SJSA1 (cell line): ENCODE measurements around the gene AFF3. TPM values are rescaled to one million over a fixed set of nuclear protein-coding genes. Genes with fewer than 3 reads are reported as not detected.
"Not testable (repeated sequence)": the region's sequence is repeated elsewhere in the genome, so short reads cannot be mapped to it uniquely, and the experiment has no call there.

Experiments used
- DNase-seq, 2 experiments: peaks; one replicate each; pipeline ENCODE4 v3.0.0-alpha.2; 2015 to 2020; ENCODE audit warnings: low spot score in 2 of 2, low read depth in 1 of 2
- H3K27ac ChIP-seq: fragments of 250-450 bp; sonication (Bioruptor Pico); 2 replicates; pipeline ENCODE4 v1.5.1; 2020; ENCODE audit warnings: mild to moderate bottlenecking, moderate library complexity
- H3K27me3 ChIP-seq: fragments of 250-450 bp; sonication (Bioruptor Pico); replicated peaks from 2 replicates; pipeline ENCODE4 v1.5.1; 2020; ENCODE audit warnings: mild to moderate bottlenecking, moderate library complexity
- H3K36me3 ChIP-seq: fragments of 250-450 bp; sonication (Bioruptor Pico); 2 replicates; pipeline ENCODE4 v1.5.1; 2020; ENCODE audit warnings: mild to moderate bottlenecking
- H3K4me1 ChIP-seq: fragments of 250-450 bp; sonication (Bioruptor Pico); replicated peaks from 2 replicates; pipeline ENCODE4 v1.6.1; 2021; ENCODE audit warnings: mild to moderate bottlenecking
- H3K4me3 ChIP-seq: fragments of 250-450 bp; sonication (Bioruptor Pico); 2 replicates; pipeline ENCODE4 v1.5.1; 2020; ENCODE audit warnings: mild to moderate bottlenecking
- H3K9me3 ChIP-seq: fragments of 250-450 bp; sonication (Bioruptor Pico); replicated peaks from 2 replicates; pipeline ENCODE4 v1.5.1; 2020; ENCODE audit warnings: mild to moderate bottlenecking
- total RNA-seq: library from RNA; depleted of rRNA; stranded (reverse); fragments of >200 nt; shearing (Covaris generic); gene quantifications from 2 replicates; pipeline ENCODE4 v1.2.3, GENCODE V29; 2014

AFF3 gene
- total RNA-seq, 1 experiment from 2014 or later: 0.18 TPM

DNA sequence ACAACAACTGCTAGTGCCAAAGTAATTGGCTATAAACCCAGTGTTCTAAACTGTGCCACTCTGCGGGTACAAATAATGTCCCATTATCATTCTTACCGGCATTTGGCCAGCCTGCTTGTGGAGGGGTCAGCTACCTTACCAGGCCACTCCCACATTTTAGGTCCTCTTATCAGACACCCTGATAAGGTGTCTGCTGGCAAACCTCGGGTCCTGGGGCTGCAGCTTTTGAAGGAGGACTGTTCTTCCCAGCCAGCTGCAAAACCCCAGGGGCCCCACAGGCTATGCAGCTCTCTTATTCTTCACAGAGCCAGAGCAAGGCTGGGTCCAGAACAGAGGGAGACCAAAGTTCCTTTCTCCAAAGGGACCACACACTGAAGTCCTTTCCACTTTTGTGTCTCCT, 394.5 kb downstream of the AFF3 start:
- H3K36me3 ChIP-seq: no peaks in the 10 kb centered on the region
- H3K27ac ChIP-seq: no peak overlapping the region
- no peaks in the 10 kb centered on the region for H3K9me3 ChIP-seq
- no peaks in the 10 kb centered on the region for H3K27me3 ChIP-seq
- no peak for DNase-seq
- no peaks in the 10 kb centered on the region for H3K4me1 ChIP-seq
- no peak overlapping the region for H3K4me3 ChIP-seq

DNA sequence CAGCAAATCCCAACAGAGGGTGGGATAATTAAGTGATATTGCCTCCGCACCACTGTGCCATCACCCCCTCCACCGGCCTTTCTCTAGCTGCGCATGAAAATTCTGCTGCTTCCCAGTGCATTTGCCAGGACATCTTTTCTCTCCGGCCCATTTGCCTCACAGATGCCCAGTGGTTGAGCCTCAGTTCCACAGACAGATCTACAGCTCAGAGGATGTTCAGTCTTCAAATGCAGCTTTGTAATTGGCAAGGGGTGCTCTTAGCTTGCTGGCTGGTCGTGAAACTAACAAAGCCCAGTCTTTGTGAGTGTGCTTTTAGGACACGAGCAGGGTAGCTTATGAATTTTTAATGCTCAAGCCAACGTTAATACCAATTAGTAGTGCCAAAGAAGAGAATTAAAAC, 399.2 kb downstream of the AFF3 start:
- Histone ChIP-seq H3K27me3 (no peaks in the 10 kb centered on the region), H3K27ac (no peak overlapping the region), H3K4me3 (no peak overlapping the region), H3K9me3 (no peaks in the 10 kb centered on the region), H3K4me1 (no peaks in the 10 kb centered on the region), H3K36me3 (no peaks in the 10 kb centered on the region)
- DNase-seq: no peak

DNA sequence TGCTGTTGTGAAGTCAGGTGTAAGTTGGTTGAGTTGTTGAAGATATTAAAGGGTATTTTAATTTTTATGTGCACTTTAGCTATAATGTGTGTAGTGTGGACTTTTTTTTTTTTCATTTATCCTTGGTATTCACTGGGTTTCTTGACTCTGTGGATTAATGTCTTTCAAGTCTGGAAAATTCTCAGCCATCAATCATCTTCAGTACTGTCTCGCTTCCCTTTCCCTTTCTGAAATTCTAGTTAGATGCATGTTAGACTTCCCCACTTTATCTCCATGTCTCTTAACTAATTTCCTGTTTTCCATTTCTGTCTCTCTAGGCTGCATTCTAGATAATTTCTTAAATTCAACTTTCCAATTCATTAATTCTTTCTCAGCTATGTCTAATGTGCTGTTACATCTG, 404.9 kb downstream of the AFF3 start:
- Histone ChIP-seq H3K36me3 (no peaks in the 10 kb centered on the region), H3K27me3 (no peaks in the 10 kb centered on the region), H3K4me3 (no peak overlapping the region), H3K27ac (no peak overlapping the region), H3K4me1 (no peaks in the 10 kb centered on the region), H3K9me3 (no peaks in the 10 kb centered on the region)
- no peak for DNase-seq

DNA sequence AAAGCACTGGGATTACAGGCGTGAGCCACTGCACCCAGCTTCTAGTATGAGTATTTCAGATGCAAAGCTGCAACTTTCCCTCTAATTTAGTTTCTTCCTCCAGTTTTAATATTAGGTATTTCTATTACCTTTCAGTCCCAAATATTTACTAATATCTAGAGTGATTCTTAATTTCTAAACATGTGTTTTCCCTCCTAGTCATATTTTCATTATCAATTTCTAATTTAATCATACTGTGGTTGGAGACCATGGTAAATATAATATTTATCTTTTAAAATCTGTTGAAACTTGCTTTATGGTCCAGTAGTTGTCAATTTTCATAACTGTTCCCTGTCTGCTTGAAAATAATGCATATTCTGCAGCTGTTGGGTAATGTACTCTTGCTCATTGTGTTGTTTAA, 406.6 kb downstream of the AFF3 start:
- no peak for DNase-seq

DNA sequence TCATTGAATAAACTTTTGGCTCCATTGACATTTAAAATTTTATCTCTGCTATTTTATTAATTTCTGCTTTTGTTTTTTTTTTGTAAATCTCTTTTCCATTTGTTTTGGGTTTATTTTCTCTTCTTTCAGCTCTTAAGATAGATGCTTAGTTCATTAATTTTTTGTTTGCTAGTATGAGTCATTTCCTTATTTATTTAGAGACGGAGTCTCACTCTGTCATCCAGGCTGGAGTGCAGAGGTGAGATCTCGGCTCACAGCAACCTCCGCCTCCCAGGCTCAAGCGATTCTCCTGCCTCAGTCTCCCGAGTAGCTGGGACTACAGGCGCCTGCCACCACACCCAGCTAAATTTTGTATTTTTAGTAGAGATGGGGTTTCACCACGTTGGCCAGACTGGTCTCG, 407.1 kb downstream of the AFF3 start:
- not testable (repeated sequence) for H3K4me3 ChIP-seq, H3K4me1 ChIP-seq, H3K27me3 ChIP-seq, H3K27ac ChIP-seq, DNase-seq, H3K9me3 ChIP-seq, H3K36me3 ChIP-seq

More for the DNA sequence above, 406.6 kb downstream of the AFF3 start:
- H3K27me3 ChIP-seq: no peaks in the 10 kb centered on the region
- H3K36me3 ChIP-seq: no peaks in the 10 kb centered on the region
- no peak overlapping the region for H3K4me3 ChIP-seq
- H3K4me1 ChIP-seq: no peaks in the 10 kb centered on the region
- no peaks in the 10 kb centered on the region for H3K9me3 ChIP-seq
- H3K27ac ChIP-seq: no peak overlapping the region

- Histone ChIP-seq H3K27me3 (no peaks in the 10 kb centered on the region), H3K9me3 (no peaks in the 10 kb centered on the region), H3K4me1 (no peaks in the 10 kb centered on the region), H3K27ac (no peak overlapping the region), H3K36me3 (no peaks in the 10 kb centered on the region), H3K4me3 (no peak overlapping the region)
- no peak for DNase-seq
Measured at GRCh38 chr2:99734236-99734635, 408.2 kb downstream of the AFF3 start.

- Histone ChIP-seq H3K27ac (no peak overlapping the region), H3K36me3 (no peaks in the 10 kb centered on the region), H3K27me3 (no peaks in the 10 kb centered on the region), H3K4me1 (no peaks in the 10 kb centered on the region), H3K9me3 (no peaks in the 10 kb centered on the region), H3K4me3 (no peak overlapping the region)
- no peak for DNase-seq
Measured at GRCh38 chr2:99729104-99730025, 413.0 kb downstream of the AFF3 start.

DNA sequence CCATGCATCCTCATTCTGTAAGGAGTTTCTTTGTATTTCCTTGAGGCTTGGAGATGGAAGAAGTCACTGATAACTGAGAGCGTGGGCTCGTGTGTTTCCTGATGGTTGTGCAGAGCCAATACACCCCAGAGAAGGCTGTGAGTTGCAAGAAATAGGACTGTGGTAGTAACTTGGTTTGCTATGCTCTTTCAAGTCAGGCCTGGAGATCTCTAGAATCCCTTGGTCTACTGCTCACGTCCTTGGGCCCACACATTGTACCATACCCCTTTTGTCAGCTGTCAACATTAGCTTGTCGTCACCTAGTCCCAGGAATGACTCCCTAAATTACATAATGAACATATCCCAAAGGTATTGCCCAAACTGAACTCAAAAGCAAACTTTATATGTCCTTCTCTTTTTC, 414.2 kb downstream of the AFF3 start:
- Histone ChIP-seq H3K27ac (no peak overlapping the region), H3K27me3 (no peaks in the 10 kb centered on the region)
- DNase-seq: no peak

GRCh38 chr2:99727199-99727598, 415.2 kb downstream of the AFF3 start:
- Histone ChIP-seq H3K4me1 (no peaks in the 10 kb centered on the region), H3K27ac (no peak overlapping the region), H3K4me3 (no peak overlapping the region), H3K9me3 (no peaks in the 10 kb centered on the region), H3K36me3 (no peaks in the 10 kb centered on the region), H3K27me3 (no peaks in the 10 kb centered on the region)
- no peak for DNase-seq

More for the DNA sequence above, 414.2 kb downstream of the AFF3 start:
- Histone ChIP-seq H3K9me3 (no peaks in the 10 kb centered on the region), H3K4me3 (no peak overlapping the region), H3K36me3 (no peaks in the 10 kb centered on the region), H3K4me1 (no peaks in the 10 kb centered on the region)

GRCh38 chr2:99726691-99727090, 415.7 kb downstream of the AFF3 start:
- H3K9me3 ChIP-seq: no peaks in the 10 kb centered on the region
- no peak overlapping the region for H3K4me3 ChIP-seq
- H3K27ac ChIP-seq: no peak overlapping the region
- H3K27me3 ChIP-seq: no peaks in the 10 kb centered on the region
- H3K4me1 ChIP-seq: no peaks in the 10 kb centered on the region
- H3K36me3 ChIP-seq: no peaks in the 10 kb centered on the region
- no peak for DNase-seq

- H3K9me3 ChIP-seq: no peaks in the 10 kb centered on the region
- DNase-seq: no peak
- no peaks in the 10 kb centered on the region for H3K4me1 ChIP-seq
- no peaks in the 10 kb centered on the region for H3K36me3 ChIP-seq
- H3K4me3 ChIP-seq: no peak overlapping the region
- no peaks in the 10 kb centered on the region for H3K27me3 ChIP-seq
- no peak overlapping the region for H3K27ac ChIP-seq
Measured at GRCh38 chr2:99725820-99726219, 416.6 kb downstream of the AFF3 start.

- Histone ChIP-seq H3K4me1 (no peaks in the 10 kb centered on the region), H3K36me3 (no peaks in the 10 kb centered on the region), H3K27ac (no peak overlapping the region), H3K27me3 (no peaks in the 10 kb centered on the region), H3K4me3 (no peak overlapping the region), H3K9me3 (no peaks in the 10 kb centered on the region)
- DNase-seq: no peak
Measured at GRCh38 chr2:99722476-99722875, 419.9 kb downstream of the AFF3 start.

- no peaks in the 10 kb centered on the region for H3K9me3 ChIP-seq
- DNase-seq: no peak
- no peak overlapping the region for H3K27ac ChIP-seq
- no peak overlapping the region for H3K4me3 ChIP-seq
- no peaks in the 10 kb centered on the region for H3K36me3 ChIP-seq
- no peaks in the 10 kb centered on the region for H3K4me1 ChIP-seq
- H3K27me3 ChIP-seq: no peaks in the 10 kb centered on the region
Measured at GRCh38 chr2:99719102-99719501, 423.3 kb downstream of the AFF3 start.

- Histone ChIP-seq H3K4me3 (no peak overlapping the region), H3K4me1 (no peaks in the 10 kb centered on the region), H3K9me3 (0 out of 2 replicates have a peak, but pooled peaks cover 4% of the 10 kb centered on the region), H3K27me3 (no peaks in the 10 kb centered on the region), H3K36me3 (no peaks in the 10 kb centered on the region), H3K27ac (no peak overlapping the region)
- no peak for DNase-seq
Measured at GRCh38 chr2:99715956-99716355, 426.4 kb downstream of the AFF3 start.

DNA sequence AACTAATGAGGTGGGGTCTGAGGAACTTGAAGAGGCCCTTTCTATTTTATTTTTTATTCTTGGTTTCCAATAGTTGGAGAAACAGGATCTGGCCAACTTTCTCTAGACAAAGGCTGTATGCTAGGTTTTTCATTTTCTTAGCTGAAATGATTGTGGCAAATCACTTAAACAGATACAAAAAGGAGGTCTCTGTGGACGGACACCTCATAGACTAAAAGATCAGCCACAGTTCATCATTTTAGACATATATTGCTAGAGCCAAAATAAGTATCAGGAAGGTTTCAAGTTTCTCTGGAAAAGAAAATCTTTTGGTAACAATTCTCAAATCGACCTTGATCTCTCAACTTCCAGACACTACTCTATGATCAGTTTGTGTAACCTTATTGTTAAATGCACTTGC, 428.0 kb downstream of the AFF3 start:
- Histone ChIP-seq H3K4me3 (no peak overlapping the region), H3K4me1 (no peaks in the 10 kb centered on the region), H3K36me3 (no peaks in the 10 kb centered on the region), H3K9me3 (0 out of 2 replicates have a peak, but pooled peaks cover 4% of the 10 kb centered on the region), H3K27me3 (no peaks in the 10 kb centered on the region), H3K27ac (no peak overlapping the region)
- DNase-seq: no peak
